Spleen (tissue), 7 donors: ENCODE measurements around the gene TRMT10B.

ENCODE experiments used
- CTCF ChIP-seq, 11 experiments: fragments of 200-600 bp in 7 of 11; fragments of 450-650 bp in 4 of 11; sonication (generic) in 4 of 11; IDR thresholded peaks in 8 of 11; conservative IDR thresholded peaks in 3 of 11; 1 replicate in 7 of 11; 2 replicates in 4 of 11; pipeline versions ENCODE4 v1.4.0 to v1.8.0; 2016 to 2021; ENCODE audit warnings: antibody characterized with exemption in 11 of 11, inconsistent platforms in 4 of 11, mild to moderate bottlenecking in 1 of 11
- POLR2A ChIP-seq, 3 donors: fragments of 450-650 bp; IDR thresholded peaks; one replicate each; pipeline ENCODE4 v1.5.1; 2017; ENCODE audit warnings: antibody characterized with exemption in 3 of 3, mild to moderate bottlenecking in 1 of 3
- POLR2AphosphoS5 ChIP-seq, 3 donors: sonication (generic); formaldehyde crosslinking; IDR thresholded peaks; one replicate each; pipeline ENCODE4 v1.5.1; 2017; ENCODE audit warnings: antibody characterized with exemption in 3 of 3
- donor health status: DM: no; HTN: no; CAD: no; lungs with moderate emphysema.
- donor health status: DM: no; HTN: no; CAD: no.
- donor health status: DM: no; HTN: no; CAD: no.

- no peak for TF ChIP-seq POLR2A (IDR thresholded peaks at IDR 0.05)
- no peak for TF ChIP-seq CTCF (IDR thresholded peaks at IDR 0.05 in 8 of 11, conservative IDR thresholded peaks at IDR 0.05 in 3 of 11)
- TF ChIP-seq POLR2AphosphoS5 (IDR thresholded peaks at IDR 0.05) = no peak
Measured at GRCh38 chr9:37746448-37747270, 6.9 kb upstream of the TRMT10B start.
